Measurements from ENCODE around the gene CNIH1.
"Not testable (repeated sequence)": the region's sequence is repeated elsewhere in the genome, so short reads cannot be mapped to it uniquely, and the experiment has no call there.

CNIH1 gene

GRCh38 chr14:54378893-54379292 is 62.3 kb downstream of the CNIH1 start:
- DNase-seq = not testable (repeated sequence)

GRCh38 chr14:54377501-54377900 is 63.7 kb downstream of the CNIH1 start:
- no peak for DNase-seq

GRCh38 chr14:54374117-54374884 is 66.9 kb downstream of the CNIH1 start:
- DNase-seq = no peak
